Spleen (tissue), 11 donors: ENCODE measurements around the gene FUT6. TPM values are rescaled to one million over a fixed set of nuclear protein-coding genes. Genes with fewer than 3 reads are reported as not detected.

Experiments
- DNase-seq: peaks from one replicate; pipeline ENCODE4 v3.0.0-alpha.2; 2020
- H3K27ac ChIP-seq, 8 donors: fragments of 200-600 bp; sonication (generic) in 7 of 8; 1 replicate in 4 of 8; 2 replicates in 4 of 8; pipeline versions ENCODE4 v1.5.0 to v1.8.0; 2016 to 2021; ENCODE audit warnings: inconsistent platforms in 4 of 8, mild to moderate bottlenecking in 4 of 8, moderate library complexity in 1 of 8
- H3K27me3 ChIP-seq, 7 donors: fragments of 200-600 bp; sonication (generic) in 6 of 7; replicated peaks in 1 of 7; 1 replicate in 4 of 7; 2 replicates in 3 of 7; pipeline versions ENCODE4 v1.5.0 to v1.8.0; 2016 to 2021; ENCODE audit warnings: inconsistent platforms in 3 of 7, mild to moderate bottlenecking in 1 of 7
- H3K36me3 ChIP-seq, 6 donors: fragments of 200-600 bp; sonication (generic) in 5 of 6; 1 replicate in 4 of 6; 2 replicates in 2 of 6; pipeline versions ENCODE4 v1.5.0 to v1.8.0; 2016 to 2021; ENCODE audit warnings: inconsistent platforms in 2 of 6
- H3K4me1 ChIP-seq, 6 donors: fragments of 200-600 bp; sonication (generic) in 5 of 6; 1 replicate in 3 of 6; 2 replicates in 3 of 6; pipeline versions ENCODE4 v1.5.0 to v1.8.0; 2016 to 2021; ENCODE audit warnings: inconsistent platforms in 3 of 6
- H3K4me3 ChIP-seq, 8 donors: fragments of 200-600 bp; sonication (generic) in 7 of 8; 1 replicate in 4 of 8; 2 replicates in 4 of 8; pipeline versions ENCODE4 v1.5.0 to v1.8.0; 2016 to 2021; ENCODE audit warnings: inconsistent platforms in 4 of 8, mild to moderate bottlenecking in 4 of 8, moderate library complexity in 2 of 8
- H3K9me3 ChIP-seq, 8 donors: fragments of 200-600 bp; sonication (generic) in 7 of 8; 1 replicate in 4 of 8; 2 replicates in 4 of 8; pipeline versions ENCODE4 v1.5.0 to v1.8.0; 2016 to 2021; ENCODE audit warnings: inconsistent platforms in 4 of 8
- POLR2A ChIP-seq, 3 donors: fragments of 450-650 bp; IDR thresholded peaks; one replicate each; pipeline ENCODE4 v1.5.1; 2017; ENCODE audit warnings: antibody characterized with exemption in 3 of 3, mild to moderate bottlenecking in 1 of 3
- POLR2AphosphoS5 ChIP-seq, 3 donors: sonication (generic); formaldehyde crosslinking; IDR thresholded peaks; one replicate each; pipeline ENCODE4 v1.5.1; 2017; ENCODE audit warnings: antibody characterized with exemption in 3 of 3
- WGBS, 5 donors: extraction: QIAGEN DNeasy Blood & Tissue Kit in 3 of 5; methylation state at CpG; one replicate each; pipeline versions ENCODE4 v1.1.5 to v1.1.7; 2013 to 2018; 5-methylcytosine and 5-hydroxymethylcytosine counted together
- intact Hi-C: fragments of 100-400 bp; cut with DNase I; formaldehyde crosslinking; loops from one replicate; pipeline ENCODE4 v1.15.0; 2023; ENCODE audit warnings: low total_unique reads
- polyA plus RNA-seq, 3 donors: library from polyadenylated mRNA; stranded (reverse); fragments of 200-250 nt; gene quantifications; one replicate each; pipeline ENCODE4 v1.2.1, GENCODE V29; 2013
- total RNA-seq, 7 donors: library from RNA; depleted of rRNA in 3 of 7; stranded (reverse); fragments of >200 nt in 3 of 7; fragmentation: NEBNext Ultra II Directional in 4 of 7; extraction: Animal tissue kit (Norgen Biotek cat#: 25700) in 4 of 7; gene quantifications; one replicate each; pipeline versions ENCODE4 v1.1.0 to v1.2.1, GENCODE V29; 2016 to 2021
- TF ChIP-seq, protein P1 (sequence below), 11 experiments: fragments of 200-600 bp in 7 of 11; fragments of 450-650 bp in 4 of 11; sonication (generic) in 4 of 11; IDR thresholded peaks in 8 of 11; conservative IDR thresholded peaks in 3 of 11; 1 replicate in 7 of 11; 2 replicates in 4 of 11; pipeline versions ENCODE4 v1.4.0 to v1.8.0; 2016 to 2021; ENCODE audit warnings: antibody characterized with exemption in 11 of 11, inconsistent platforms in 4 of 11, mild to moderate bottlenecking in 1 of 11
- donor health status: healthy with polysubstance abuse.
- donor health status: DM: no; HTN: no; CAD: no; lungs with moderate emphysema.
- donor health status: DM: no; HTN: no; CAD: no.
- donor health status: Bipolar disorder and iron deficiency.
- donor health status: healthy.
- donor health status: DM: no; HTN: no; CAD: no.
- donor health status: DM: yes; HTN: yes; CAD: no.

The FUT6 gene
- total and polyA plus RNA-seq, 10 donors = 0.06 to 0.44 (median 0.13) TPM; not detected in 5

DNA sequence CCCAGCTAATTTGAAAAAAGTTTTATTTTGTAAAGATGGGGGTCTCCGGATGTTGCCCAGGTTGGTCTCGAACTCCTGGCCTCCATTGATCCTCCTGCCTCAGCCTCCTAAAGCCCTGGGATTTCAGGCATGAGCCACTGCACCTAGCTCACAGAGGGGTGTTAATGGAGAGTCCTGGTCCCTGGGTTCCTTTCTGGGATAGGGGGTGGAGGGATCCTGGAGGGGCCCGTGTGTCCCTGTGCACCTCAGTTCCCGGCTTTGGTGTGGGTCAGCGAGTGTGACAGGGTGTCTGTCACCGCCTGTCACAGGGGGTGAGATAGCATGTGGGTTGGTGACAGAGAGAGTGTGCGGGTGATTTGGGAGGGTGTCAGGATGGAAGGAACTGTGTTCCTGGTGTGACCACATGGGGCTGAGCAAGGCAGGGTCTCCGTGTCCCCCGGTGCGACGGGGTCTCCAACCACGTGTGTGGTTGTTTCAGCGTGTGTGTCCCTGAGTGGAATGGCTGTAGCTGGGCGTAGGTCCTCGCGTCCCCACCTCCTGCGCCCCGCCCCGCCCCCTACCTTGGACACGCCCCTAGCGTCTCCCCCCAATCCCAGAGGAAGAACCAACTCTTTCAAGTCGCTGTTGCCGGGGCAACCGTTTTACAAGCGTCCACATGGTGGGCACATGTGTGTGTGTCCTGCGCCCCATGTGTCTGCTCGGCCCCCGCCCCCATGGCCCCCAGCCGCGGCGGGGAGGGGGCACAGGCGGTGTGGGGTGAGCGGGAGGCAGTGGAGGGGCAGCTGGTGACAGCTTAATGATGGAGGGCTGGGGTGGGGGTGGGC lies 37.5 kb downstream of the FUT6 start:
- 15 to 22% (median 16%) methylated on average over 15 to 33 of the region's 33 CpGs for WGBS, 5 donors
- DNase-seq = no peak
- no peak overlapping the region for H3K4me3 ChIP-seq
- TF ChIP-seq POLR2AphosphoS5 (IDR thresholded peaks at IDR 0.05) = no peak
- TF ChIP-seq, protein P1, sequence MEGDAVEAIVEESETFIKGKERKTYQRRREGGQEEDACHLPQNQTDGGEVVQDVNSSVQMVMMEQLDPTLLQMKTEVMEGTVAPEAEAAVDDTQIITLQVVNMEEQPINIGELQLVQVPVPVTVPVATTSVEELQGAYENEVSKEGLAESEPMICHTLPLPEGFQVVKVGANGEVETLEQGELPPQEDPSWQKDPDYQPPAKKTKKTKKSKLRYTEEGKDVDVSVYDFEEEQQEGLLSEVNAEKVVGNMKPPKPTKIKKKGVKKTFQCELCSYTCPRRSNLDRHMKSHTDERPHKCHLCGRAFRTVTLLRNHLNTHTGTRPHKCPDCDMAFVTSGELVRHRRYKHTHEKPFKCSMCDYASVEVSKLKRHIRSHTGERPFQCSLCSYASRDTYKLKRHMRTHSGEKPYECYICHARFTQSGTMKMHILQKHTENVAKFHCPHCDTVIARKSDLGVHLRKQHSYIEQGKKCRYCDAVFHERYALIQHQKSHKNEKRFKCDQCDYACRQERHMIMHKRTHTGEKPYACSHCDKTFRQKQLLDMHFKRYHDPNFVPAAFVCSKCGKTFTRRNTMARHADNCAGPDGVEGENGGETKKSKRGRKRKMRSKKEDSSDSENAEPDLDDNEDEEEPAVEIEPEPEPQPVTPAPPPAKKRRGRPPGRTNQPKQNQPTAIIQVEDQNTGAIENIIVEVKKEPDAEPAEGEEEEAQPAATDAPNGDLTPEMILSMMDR (IDR thresholded peaks at IDR 0.05 in 8 of 11, conservative IDR thresholded peaks at IDR 0.05 in 3 of 11) = no peak
- TF ChIP-seq POLR2A (IDR thresholded peaks at IDR 0.05) = no peak
- peaks cover 0 to 88% (median 46%) of the 10 kb centered on the region in 7 donors for H3K27me3 ChIP-seq
- no peaks in the 10 kb centered on the region for H3K36me3 ChIP-seq
- peaks cover 6 to 71% (median 32%) of the 10 kb centered on the region in 6 donors for H3K4me1 ChIP-seq
- H3K9me3 ChIP-seq = no peaks in the 10 kb centered on the region
- H3K27ac ChIP-seq = no peak overlapping the region
- intact Hi-C loops = loop anchor here (5.0 kb wide), 1 partner anchor 90 kb away; no protein-coding TSS in a partner anchor

DNA sequence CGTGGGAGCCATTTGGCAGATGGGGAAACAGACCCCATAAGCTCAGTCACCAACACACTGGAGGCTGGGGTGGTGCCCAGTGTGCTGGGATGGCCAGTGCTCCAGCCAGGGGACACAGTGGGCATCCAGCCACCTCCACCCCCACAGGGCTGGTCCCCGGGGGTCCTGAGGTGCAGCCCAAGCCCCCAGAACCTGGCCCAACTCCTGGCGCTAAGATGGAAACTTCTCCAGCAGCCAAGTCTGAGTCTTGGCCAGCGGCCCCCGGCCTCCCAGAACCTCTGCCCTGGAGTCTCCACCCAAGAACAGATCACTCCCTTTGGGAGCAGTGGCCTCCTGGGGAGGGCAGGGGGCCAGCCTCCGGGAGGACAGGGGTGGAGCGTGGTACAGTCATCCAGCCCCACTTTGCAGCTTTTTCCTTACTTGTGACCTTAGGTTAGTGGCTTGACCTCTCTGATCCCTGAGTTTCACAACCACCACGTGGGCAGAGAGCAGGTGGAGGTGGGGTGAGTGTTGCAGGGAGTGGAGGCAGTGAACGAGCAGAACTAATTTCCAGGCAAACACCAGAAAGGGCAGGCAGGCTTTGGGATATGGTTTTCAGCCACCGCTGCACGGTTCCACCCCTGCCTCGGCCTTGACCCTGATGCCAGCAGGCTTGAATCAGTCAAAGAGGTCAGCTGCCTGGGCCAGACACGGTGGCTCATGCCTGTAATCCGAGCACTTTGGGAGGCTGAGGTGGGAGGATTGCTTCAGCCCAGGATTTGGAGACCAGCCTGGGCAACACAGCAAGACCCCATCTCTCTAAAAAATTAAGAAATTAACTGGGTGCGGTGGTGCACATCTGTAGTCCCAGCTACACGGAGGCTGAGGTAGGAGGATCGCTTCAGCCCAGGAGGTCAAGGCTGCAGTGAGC lies 38.9 kb downstream of the FUT6 start:
- TF ChIP-seq POLR2A (IDR thresholded peaks at IDR 0.05) (no peak), POLR2AphosphoS5 (IDR thresholded peaks at IDR 0.05) (no peak)
- TF ChIP-seq, protein P1 (IDR thresholded peaks at IDR 0.05 in 8 of 11, conservative IDR thresholded peaks at IDR 0.05 in 3 of 11) = no peak
- no peaks in the 10 kb centered on the region for H3K9me3 ChIP-seq
- 67 to 87% (median 75%) methylated on average over 14 to 17 of the region's 17 CpGs for WGBS, 5 donors

DNA sequence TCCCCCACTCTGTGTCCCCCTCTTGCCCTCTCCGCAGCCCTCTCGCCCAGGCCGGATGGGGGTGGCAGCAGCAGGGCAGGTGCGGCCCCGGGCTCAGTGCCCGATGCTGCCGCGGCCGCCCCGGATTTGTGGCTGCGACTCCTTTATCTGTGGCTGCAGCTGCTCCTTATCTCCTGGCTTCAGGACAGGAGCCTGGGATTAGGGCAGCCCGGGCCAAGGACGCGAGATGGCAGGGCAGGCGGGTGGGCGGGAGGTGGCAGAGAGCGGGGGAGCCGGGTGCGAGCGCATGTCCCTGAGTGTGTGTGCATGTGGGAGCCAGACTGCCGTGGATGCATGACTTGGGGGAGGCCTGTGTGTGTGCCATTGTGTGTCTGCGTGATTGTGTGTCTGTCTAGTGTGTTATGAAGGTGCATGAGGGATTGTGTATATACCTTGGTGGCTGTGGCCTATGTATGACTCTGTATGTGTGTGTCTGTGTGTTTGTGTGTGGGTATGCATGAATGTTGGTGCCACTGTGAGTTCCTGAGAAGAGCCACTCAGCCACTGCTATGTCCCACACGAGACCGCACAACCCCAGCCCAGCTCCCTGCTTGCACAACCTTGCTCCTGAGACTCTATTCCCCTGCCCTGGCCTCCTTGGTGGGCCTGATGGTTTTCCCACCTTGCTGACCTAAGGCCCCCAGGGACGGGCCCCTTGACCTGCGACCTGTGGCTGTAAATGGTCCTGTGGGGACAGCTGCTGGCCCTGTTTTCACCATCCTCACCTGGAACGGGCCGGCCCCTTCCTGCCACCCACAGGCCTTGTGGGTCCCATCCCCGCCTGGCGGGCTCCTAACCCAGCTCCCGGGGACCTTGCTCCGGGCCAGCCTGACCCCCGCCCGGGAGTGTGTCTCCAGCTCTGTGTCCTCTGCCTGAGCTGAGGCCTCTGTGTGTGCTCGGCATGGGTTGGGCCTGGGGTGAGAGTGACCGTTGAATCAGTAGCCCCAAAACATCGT lies 40.0 kb downstream of the FUT6 start:
- intact Hi-C loops = loop anchor here (5.0 kb wide), 1 partner anchor 93 kb away; no protein-coding TSS in a partner anchor
- H3K27ac ChIP-seq = peak overlapping the region in 1 of 8 donors; percentile 8
- WGBS, 5 donors = 50 to 64% (median 55%) methylated on average over 33 to 37 of the region's 37 CpGs

More for the DNA sequence above, 38.9 kb downstream of the FUT6 start:
- peaks cover 6 to 68% (median 29%) of the 10 kb centered on the region in 6 donors for H3K4me1 ChIP-seq
- H3K27me3 ChIP-seq = peaks cover 0 to 81% (median 45%) of the 10 kb centered on the region in 7 donors
- intact Hi-C loops = loop anchor here (5.0 kb wide), 1 partner anchor 92 kb away; no protein-coding TSS in a partner anchor
- no peak overlapping the region for H3K4me3 ChIP-seq
- DNase-seq = no peak
- H3K36me3 ChIP-seq = no peaks in the 10 kb centered on the region
- H3K27ac ChIP-seq = no peak overlapping the region

More for the DNA sequence above, 40.0 kb downstream of the FUT6 start:
- TF ChIP-seq POLR2AphosphoS5 (IDR thresholded peaks at IDR 0.05) (peak; percentile 61 to 82 (median 74)), POLR2A (IDR thresholded peaks at IDR 0.05) (no peak)
- TF ChIP-seq, protein P1 (IDR thresholded peaks at IDR 0.05 in 8 of 11, conservative IDR thresholded peaks at IDR 0.05 in 3 of 11) = no peak
- no peaks in the 10 kb centered on the region for H3K36me3 ChIP-seq
- H3K27me3 ChIP-seq = peaks cover 0 to 73% (median 39%) of the 10 kb centered on the region in 7 donors
- H3K4me1 ChIP-seq = peaks cover 6 to 62% (median 24%) of the 10 kb centered on the region in 6 donors
- no peaks in the 10 kb centered on the region for H3K9me3 ChIP-seq
- H3K4me3 ChIP-seq = no peak overlapping the region
- DNase-seq = peak; percentile 75
